Mesenchymal stem cell (in vitro differentiated cells and primary cell): ENCODE measurements around the gene HCFC1R1.

ENCODE experiments used
- DNase-seq: peaks from one replicate; pipeline ENCODE4 v3.0.0-alpha.2; 2013
- H2AFZ ChIP-seq: one replicate; pipeline ENCODE4 v1.6.1; 2013; ENCODE audit warnings: low read depth, mild to moderate bottlenecking, control low read depth, inconsistent platforms, low read length, moderate library complexity
- H2AK5ac ChIP-seq: 2 replicates; pipeline ENCODE4 v1.6.1; 2013; ENCODE audit warnings: low read length, moderate library complexity, mild to moderate bottlenecking, inconsistent platforms; ENCODE audit not compliant: severe bottlenecking
- H2BK120ac ChIP-seq: one replicate; pipeline ENCODE4 v1.6.1; 2013; ENCODE audit warnings: low read depth, mild to moderate bottlenecking, inconsistent platforms, low read length, moderate library complexity
- H2BK12ac ChIP-seq, 2 experiments: one replicate each; pipeline ENCODE4 v1.6.1; 2013; ENCODE audit warnings: inconsistent platforms in 2 of 2, low read length in 2 of 2, mild to moderate bottlenecking in 2 of 2, moderate library complexity in 2 of 2, control low read depth in 1 of 2
- H2BK15ac ChIP-seq: one replicate; pipeline ENCODE4 v1.6.1; 2013; ENCODE audit warnings: mild to moderate bottlenecking, low read depth, inconsistent platforms; ENCODE audit not compliant: poor library complexity, severe bottlenecking
- H2BK5ac ChIP-seq: 2 replicates; pipeline ENCODE4 v1.6.1; 2013; ENCODE audit warnings: low read depth, mild to moderate bottlenecking, low read length, control low read depth, inconsistent platforms; ENCODE audit not compliant: poor library complexity, severe bottlenecking
- H3K14ac ChIP-seq, 2 experiments: one replicate each; pipeline ENCODE4 v1.6.1; 2013; ENCODE audit warnings: inconsistent platforms in 2 of 2, low read length in 2 of 2, control low read depth in 1 of 2, mild to moderate bottlenecking in 1 of 2, moderate library complexity in 1 of 2
- H3K18ac ChIP-seq, 2 experiments: one replicate each; pipeline ENCODE4 v1.6.1; 2013; ENCODE audit warnings: inconsistent platforms in 2 of 2, low read length in 2 of 2, control low read depth in 1 of 2, low read depth in 1 of 2, mild to moderate bottlenecking in 1 of 2
- H3K23ac ChIP-seq, 2 experiments: one replicate each; pipeline ENCODE4 v1.6.1; 2013; ENCODE audit warnings: inconsistent platforms in 2 of 2, low read length in 2 of 2, mild to moderate bottlenecking in 2 of 2, moderate library complexity in 2 of 2, control low read depth in 1 of 2
- H3K27ac ChIP-seq: 2 replicates; pipeline ENCODE4 v1.5.1; 2013; ENCODE audit warnings: mild to moderate bottlenecking, moderate library complexity, low read length, control low read depth, inconsistent platforms; ENCODE audit not compliant: poor library complexity, severe bottlenecking
- H3K27me3 ChIP-seq, 2 experiments: 2 replicates each; pipeline versions ENCODE4 v1.6.1 to v1.7.0; 2013; ENCODE audit warnings: low read length in 2 of 2, mild to moderate bottlenecking in 2 of 2, moderate library complexity in 2 of 2, control low read depth in 1 of 2, inconsistent platforms in 1 of 2; ENCODE audit not compliant: control insufficient read depth in 1 of 2, insufficient read depth in 1 of 2
- H3K36me3 ChIP-seq, 2 experiments: 2 replicates each; pipeline versions ENCODE4 v1.6.1 to v1.7.0; 2013; ENCODE audit warnings: low read length in 2 of 2, control low read depth in 1 of 2, inconsistent platforms in 1 of 2, low read depth in 1 of 2, mild to moderate bottlenecking in 1 of 2; ENCODE audit not compliant: insufficient read depth in 2 of 2, control insufficient read depth in 1 of 2
- H3K4ac ChIP-seq, 2 experiments: one replicate each; pipeline ENCODE4 v1.6.1; 2013; ENCODE audit warnings: inconsistent platforms in 2 of 2, low read length in 2 of 2, mild to moderate bottlenecking in 2 of 2, moderate library complexity in 2 of 2, control low read depth in 1 of 2, low read depth in 1 of 2
- H3K4me1 ChIP-seq: 2 replicates; pipeline ENCODE4 v1.6.1; 2013; ENCODE audit warnings: low read depth, low read length, control low read depth; ENCODE audit not compliant: control insufficient read depth, insufficient read depth
- H3K4me2 ChIP-seq: 2 replicates; pipeline ENCODE4 v1.6.1; 2013; ENCODE audit warnings: low read length, mild to moderate bottlenecking, inconsistent platforms; ENCODE audit not compliant: poor library complexity, severe bottlenecking
- H3K4me3 ChIP-seq, 2 experiments: 2 replicates each; pipeline versions ENCODE4 v1.5.1 to v1.7.0; 2013; ENCODE audit warnings: low read length in 2 of 2, mild to moderate bottlenecking in 2 of 2, control low read depth in 1 of 2, low read depth in 1 of 2; ENCODE audit not compliant: insufficient read depth in 1 of 2
- H3K79me1 ChIP-seq: replicated peaks from 2 replicates; pipeline ENCODE4 v1.6.1; 2013; ENCODE audit warnings: mild to moderate bottlenecking, control low read depth, low read length, inconsistent platforms; ENCODE audit not compliant: poor library complexity, severe bottlenecking
- H3K9ac ChIP-seq: 2 replicates; pipeline ENCODE4 v1.7.0; 2013; ENCODE audit warnings: mild to moderate bottlenecking, low read length, moderate library complexity
- H3K9me3 ChIP-seq: 2 replicates; pipeline ENCODE4 v1.7.0; 2013; ENCODE audit warnings: mild to moderate bottlenecking, low read length; ENCODE audit not compliant: control insufficient read depth
- H4K8ac ChIP-seq: one replicate; pipeline ENCODE4 v1.6.1; 2013; ENCODE audit warnings: inconsistent platforms, mild to moderate bottlenecking, low read length, moderate library complexity
- H4K91ac ChIP-seq: one replicate; pipeline ENCODE4 v1.6.1; 2013; ENCODE audit warnings: mild to moderate bottlenecking, low read length, inconsistent platforms
- WGBS: methylation state at CpG from one replicate; pipeline ENCODE4 v1.1.7; 2013; ENCODE audit warnings: mixed read lengths; 5-methylcytosine and 5-hydroxymethylcytosine counted together

Gene HCFC1R1

GRCh38 chr16:3012828-3013420 lies 10.8 kb downstream of the HCFC1R1 start, which contains the start of gene CLDN9:
CLDN9 (plus strand) TSS chr16:3012923; CDS start chr16:3013363, 440 bp downstream.
- H2BK15ac ChIP-seq, result no peak within 1 kb of the TSS
- H3K9ac ChIP-seq, result no peak within 1 kb of the TSS
- H3K79me1 ChIP-seq, result no peaks in the 10 kb centered on the region
- no peak within 1 kb of the TSS for H3K4me3 ChIP-seq
- H2BK12ac ChIP-seq, result no peak within 1 kb of the TSS
- H2AFZ ChIP-seq, result no peak within 1 kb of the TSS
- no peak within 1 kb of the TSS for H2AK5ac ChIP-seq
- no peak within 1 kb of the TSS for H3K4me2 ChIP-seq
- H3K27ac ChIP-seq, result no peak within 1 kb of the TSS
- H3K36me3 ChIP-seq, result no peaks in the 10 kb centered on the region
- H3K9me3 ChIP-seq, result no peaks in the 10 kb centered on the region
- H2BK120ac ChIP-seq, result no peak within 1 kb of the TSS
- 18% methylated on average over 27 of the region's 27 CpGs for WGBS
- peaks cover 65 to 79% of the 10 kb centered on the region in 2 experiments for H3K27me3 ChIP-seq
- no peak within 1 kb of the TSS for H3K18ac ChIP-seq
- H4K91ac ChIP-seq, result no peak within 1 kb of the TSS
- DNase-seq, result no peak
- peaks cover 35% of the 10 kb centered on the region for H3K4me1 ChIP-seq
- no peak within 1 kb of the TSS for H3K14ac ChIP-seq
- peak within 1 kb of the TSS in 1 of 2 experiments; percentile 14 for H3K23ac ChIP-seq
- H3K4ac ChIP-seq, result no peak within 1 kb of the TSS
- H4K8ac ChIP-seq, result no peak within 1 kb of the TSS
- H2BK5ac ChIP-seq, result no peak within 1 kb of the TSS

- Histone ChIP-seq H2AK5ac (no peak overlapping the region), H3K27me3 (peaks cover 72 to 81% of the 10 kb centered on the region in 2 experiments), H3K9ac (no peak overlapping the region), H4K8ac (no peak overlapping the region), H2BK15ac (no peak overlapping the region), H3K14ac (no peak overlapping the region), H3K36me3 (no peaks in the 10 kb centered on the region), H4K91ac (no peak overlapping the region), H2BK120ac (no peak overlapping the region), H3K27ac (no peak overlapping the region), H3K23ac (no peak overlapping the region), H3K9me3 (no peaks in the 10 kb centered on the region), H3K4ac (no peak overlapping the region), H2BK12ac (no peak overlapping the region), H2BK5ac (no peak overlapping the region), H3K4me1 (peaks cover 31% of the 10 kb centered on the region), H3K4me3 (no peak overlapping the region), H2AFZ (no peak overlapping the region), H3K4me2 (no peak overlapping the region), H3K18ac (no peak overlapping the region), H3K79me1 (no peaks in the 10 kb centered on the region)
- WGBS, result 17% methylated on average over 19 of the region's 19 CpGs
- no peak for DNase-seq
Measured at GRCh38 chr16:3012246-3012645, 11.5 kb downstream of the HCFC1R1 start.

GRCh38 chr16:3010510-3010909 lies 13.2 kb downstream of the HCFC1R1 start:
- Histone ChIP-seq H4K91ac (peak overlapping the region; percentile 80), H3K4ac (no peak overlapping the region), H3K18ac (no peak overlapping the region), H3K36me3 (no peaks in the 10 kb centered on the region), H3K9me3 (no peaks in the 10 kb centered on the region), H3K27ac (no peak overlapping the region), H3K9ac (no peak overlapping the region), H3K23ac (no peak overlapping the region), H4K8ac (peak overlapping the region; percentile 20), H2BK12ac (no peak overlapping the region), H2BK120ac (no peak overlapping the region), H2AFZ (no peak overlapping the region), H3K4me3 (no peak overlapping the region), H3K79me1 (no peaks in the 10 kb centered on the region), H3K4me2 (no peak overlapping the region), H2BK15ac (no peak overlapping the region), H3K14ac (no peak overlapping the region), H3K27me3 (peaks cover 89 to 91% of the 10 kb centered on the region in 2 experiments), H3K4me1 (peaks cover 31% of the 10 kb centered on the region), H2AK5ac (no peak overlapping the region), H2BK5ac (no peak overlapping the region)
- WGBS, result 92% methylated on average over 7 of the region's 8 CpGs
- no peak for DNase-seq

- H3K9ac ChIP-seq, result no peak overlapping the region
Measured at GRCh38 chr16:3009568-3010390, 14.0 kb downstream of the HCFC1R1 start.

More at GRCh38 chr16:3009568-3010390, 14.0 kb downstream of the HCFC1R1 start:
- Histone ChIP-seq H3K4me1 (peaks cover 32% of the 10 kb centered on the region), H4K91ac (no peak overlapping the region), H3K27ac (no peak overlapping the region), H3K79me1 (no peaks in the 10 kb centered on the region), H3K4me2 (no peak overlapping the region), H3K23ac (no peak overlapping the region), H3K9me3 (no peaks in the 10 kb centered on the region), H3K18ac (no peak overlapping the region), H2AFZ (no peak overlapping the region), H2BK12ac (no peak overlapping the region), H2BK120ac (no peak overlapping the region), H2BK15ac (no peak overlapping the region), H4K8ac (no peak overlapping the region), H3K36me3 (no peaks in the 10 kb centered on the region), H2BK5ac (no peak overlapping the region), H3K4me3 (no peak overlapping the region), H3K4ac (no peak overlapping the region), H2AK5ac (no peak overlapping the region), H3K14ac (no peak overlapping the region), H3K27me3 (peaks cover 89 to 93% of the 10 kb centered on the region in 2 experiments)
- WGBS, result 19% methylated on average over 19 of the region's 21 CpGs
- peak; percentile 30 for DNase-seq
